ENCODE data around the gene PP2D1. TPM values are rescaled to one million over a fixed set of nuclear protein-coding genes. Genes with fewer than 3 reads are reported as not detected.
"Not testable (repeated sequence)": the region's sequence is repeated elsewhere in the genome, so short reads cannot be mapped to it uniquely, and the experiment has no call there.

PP2D1 gene
- total RNA-seq, 6 experiments from 2014 or later = not detected

DNA sequence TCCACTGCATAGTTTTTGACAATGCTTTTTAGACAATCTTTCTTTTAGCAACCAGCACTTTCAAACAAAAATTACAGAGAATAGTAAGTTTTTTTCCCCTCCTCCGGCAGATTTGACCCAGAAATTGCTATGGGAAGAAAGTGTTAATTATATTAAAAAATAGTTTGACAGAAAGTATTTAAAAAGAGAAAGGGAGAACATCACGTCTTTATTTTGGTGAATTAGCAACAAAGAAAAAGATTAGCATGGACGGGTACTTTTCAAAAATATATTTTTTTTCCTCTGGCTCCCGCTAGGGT is 27.4 kb upstream of the PP2D1 start:
- no peak for TF ChIP-seq CTCF (IDR thresholded peaks at IDR 0.05)
- Mint-ChIP-seq H3K4me1 (ENCODE audit: low read depth) (peaks cover 31% of the 10 kb centered on the region), H3K36me3 (ENCODE audit: low read depth) (no peaks in the 10 kb centered on the region), H3K27ac (peak overlapping the region; percentile 38; the same call in 1 of the 2 replicates), H3K27me3 (ENCODE audit: insufficient read depth) (0 out of 2 replicates have a peak, but pooled peaks cover 2% of the 10 kb centered on the region), H3K9me3 (no peaks in the 10 kb centered on the region), H3K4me3 (peak overlapping the region; percentile 88)
- no peak for DNase-seq

DNA sequence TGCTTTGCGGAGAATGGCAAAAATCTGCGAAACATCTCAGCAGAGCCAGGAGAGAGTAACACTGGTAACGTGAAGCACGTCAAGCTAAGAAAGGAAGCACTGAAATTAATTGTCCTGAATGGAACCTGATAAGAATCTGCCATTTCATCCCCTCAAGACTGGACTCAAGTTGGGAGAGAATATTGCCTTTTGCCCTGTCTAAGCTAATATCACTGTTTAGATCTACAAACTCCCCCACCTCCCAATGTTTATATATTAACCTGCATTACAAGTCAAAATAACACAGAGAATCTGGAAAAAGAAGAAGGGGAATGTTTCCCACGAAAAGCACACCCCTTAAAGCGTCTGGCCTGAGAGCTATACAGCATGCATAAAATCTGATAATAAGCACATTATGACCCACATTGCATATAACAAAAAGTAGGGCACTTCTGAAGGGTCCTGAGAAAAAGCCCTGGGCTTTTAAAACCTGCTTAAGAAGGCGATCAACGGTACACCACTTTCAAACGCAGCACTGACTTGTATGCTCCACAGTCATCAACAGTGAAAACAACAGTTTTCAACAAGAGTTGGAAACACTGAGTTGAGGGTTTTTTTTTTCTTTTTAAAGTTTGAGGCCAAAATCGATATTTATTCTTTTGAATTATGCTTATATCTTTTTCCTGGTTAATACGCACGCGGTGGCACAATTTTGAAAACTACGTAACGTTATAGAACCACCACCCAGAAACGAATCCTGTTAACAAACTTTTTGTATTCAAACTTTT is 26.8 kb upstream of the PP2D1 start:
- peaks cover 31% of the 10 kb centered on the region for H3K4me1 Mint-ChIP-seq (ENCODE audit: low read depth)
- TF ChIP-seq CTCF (IDR thresholded peaks at IDR 0.05) = no peak
- H3K27ac Mint-ChIP-seq = peak overlapping the region; percentile 38; the same call in 1 of the 2 replicates
- H3K9me3 Mint-ChIP-seq = no peaks in the 10 kb centered on the region
- H3K4me3 Mint-ChIP-seq = peak overlapping the region; percentile 88
- H3K36me3 Mint-ChIP-seq (ENCODE audit: low read depth) = no peaks in the 10 kb centered on the region
- 0 out of 2 replicates have a peak, but pooled peaks cover 2% of the 10 kb centered on the region for H3K27me3 Mint-ChIP-seq (ENCODE audit: insufficient read depth)
- DNase-seq = no peak

GRCh38 chr3:20037255-20037996 is 25.4 kb upstream of the PP2D1 start:
- H3K4me3 Mint-ChIP-seq = no peak overlapping the region
- no peak for DNase-seq
- TF ChIP-seq CTCF (IDR thresholded peaks at IDR 0.05) = peak; percentile 24; the same call in 1 of the 2 replicates
- no peak overlapping the region for H3K27ac Mint-ChIP-seq
- no peaks in the 10 kb centered on the region for H3K9me3 Mint-ChIP-seq
- H3K36me3 Mint-ChIP-seq (ENCODE audit: low read depth) = no peaks in the 10 kb centered on the region
- peaks cover 22% of the 10 kb centered on the region for H3K4me1 Mint-ChIP-seq (ENCODE audit: low read depth)
- 0 out of 2 replicates have a peak, but pooled peaks cover 2% of the 10 kb centered on the region for H3K27me3 Mint-ChIP-seq (ENCODE audit: insufficient read depth)

GRCh38 chr3:20035019-20035418 is 23.0 kb upstream of the PP2D1 start:
- no peak overlapping the region for H3K27ac Mint-ChIP-seq
- no peaks in the 10 kb centered on the region for H3K36me3 Mint-ChIP-seq (ENCODE audit: low read depth)
- 0 out of 2 replicates have a peak, but pooled peaks cover 2% of the 10 kb centered on the region for H3K27me3 Mint-ChIP-seq (ENCODE audit: insufficient read depth)
- H3K4me1 Mint-ChIP-seq (ENCODE audit: low read depth) = peaks cover 11% of the 10 kb centered on the region
- no peak overlapping the region for H3K4me3 Mint-ChIP-seq
- no peak for TF ChIP-seq CTCF (IDR thresholded peaks at IDR 0.05)
- no peaks in the 10 kb centered on the region for H3K9me3 Mint-ChIP-seq
- DNase-seq = no peak

GRCh38 chr3:20031939-20032338 is 19.9 kb upstream of the PP2D1 start:
- H3K27ac Mint-ChIP-seq; DNase-seq; H3K27me3 Mint-ChIP-seq (ENCODE audit: insufficient read depth); H3K4me3 Mint-ChIP-seq; H3K36me3 Mint-ChIP-seq (ENCODE audit: low read depth); H3K9me3 Mint-ChIP-seq; H3K4me1 Mint-ChIP-seq (ENCODE audit: low read depth): not testable (repeated sequence)

DNA sequence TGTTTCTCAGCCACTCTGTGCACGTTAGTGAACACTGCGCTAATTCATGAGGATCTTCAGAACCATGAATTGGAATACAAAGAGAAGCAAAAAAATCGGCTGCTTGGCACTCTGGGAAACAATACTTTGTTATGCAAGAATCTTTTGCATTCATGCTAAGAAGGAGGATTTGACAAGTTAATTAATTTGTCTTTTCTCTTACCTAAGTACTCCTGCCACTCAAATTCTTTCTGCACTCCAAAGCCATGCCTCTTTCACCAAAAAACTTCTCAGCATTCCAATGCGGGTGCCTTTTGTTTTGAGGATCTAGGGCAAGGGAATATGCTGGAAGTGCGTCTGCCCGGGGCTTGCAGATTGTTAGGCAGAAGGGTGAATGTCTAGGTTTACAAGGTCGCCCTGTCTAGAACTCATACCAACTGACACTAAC is 16.9 kb upstream of the PP2D1 start:
- H3K27me3 Mint-ChIP-seq (ENCODE audit: insufficient read depth) = no peaks in the 10 kb centered on the region
- H3K9me3 Mint-ChIP-seq = no peaks in the 10 kb centered on the region
- H3K27ac Mint-ChIP-seq = no peak overlapping the region
- H3K36me3 Mint-ChIP-seq (ENCODE audit: low read depth) = no peaks in the 10 kb centered on the region
- no peak for DNase-seq
- no peak overlapping the region for H3K4me3 Mint-ChIP-seq
- TF ChIP-seq CTCF (IDR thresholded peaks at IDR 0.05) = no peak
- no peaks in the 10 kb centered on the region for H3K4me1 Mint-ChIP-seq (ENCODE audit: low read depth)
